H9 (cell line): ENCODE data around the gene ASF1B. TPM values are rescaled to one million over a fixed set of nuclear protein-coding genes. Genes with fewer than 3 reads are reported as not detected.

Experiments used
- DNase-seq: peaks from one replicate; pipeline ENCODE4 v3.0.0-alpha.2; 2017
- H2AFZ ChIP-seq: one replicate; pipeline ENCODE4 v1.6.1; 2013; ENCODE audit warnings: mild to moderate bottlenecking, low read length, control low read depth, moderate library complexity
- H2AK5ac ChIP-seq: 2 replicates; pipeline ENCODE4 v1.6.1; 2013; ENCODE audit warnings: low read length, control low read depth, mixed read lengths; ENCODE audit not compliant: insufficient read length
- H2BK120ac ChIP-seq: one replicate; pipeline ENCODE4 v1.6.1; 2013; ENCODE audit warnings: low read depth, mild to moderate bottlenecking, low read length, control low read depth, inconsistent platforms; ENCODE audit not compliant: poor library complexity, severe bottlenecking
- H2BK12ac ChIP-seq: 2 replicates; pipeline ENCODE4 v1.6.1; 2013; ENCODE audit warnings: low read length, control low read depth, mixed read lengths, low read depth; ENCODE audit not compliant: insufficient read length
- H2BK15ac ChIP-seq: 2 replicates; pipeline ENCODE4 v1.6.1; 2013; ENCODE audit warnings: low read depth, low read length, control low read depth
- H2BK20ac ChIP-seq: one replicate; pipeline ENCODE4 v1.6.1; 2013; ENCODE audit warnings: low read depth, mild to moderate bottlenecking, low read length, control low read depth, inconsistent platforms; ENCODE audit not compliant: poor library complexity, severe bottlenecking
- H2BK5ac ChIP-seq: 2 replicates; pipeline ENCODE4 v1.6.1; 2013; ENCODE audit warnings: low read length, control low read depth, mixed read lengths; ENCODE audit not compliant: insufficient read length
- H3K14ac ChIP-seq: 2 replicates; pipeline ENCODE4 v1.6.1; 2013; ENCODE audit warnings: low read length, control low read depth; ENCODE audit not compliant: insufficient read depth
- H3K18ac ChIP-seq: 2 replicates; pipeline ENCODE4 v1.6.1; 2013; ENCODE audit warnings: low read depth, mild to moderate bottlenecking, mixed read lengths, low read length, control low read depth; ENCODE audit not compliant: insufficient read length
- H3K23ac ChIP-seq: 2 replicates; pipeline ENCODE4 v1.6.1; 2013; ENCODE audit warnings: low read length, control low read depth, mixed read lengths, low read depth; ENCODE audit not compliant: insufficient read length
- H3K23me2 ChIP-seq: 2 replicates; pipeline ENCODE4 v1.6.1; 2013; ENCODE audit warnings: low read depth, mild to moderate bottlenecking, mixed read lengths, low read length, control low read depth; ENCODE audit not compliant: insufficient read length, poor library complexity, severe bottlenecking
- H3K27ac ChIP-seq: 2 replicates; pipeline ENCODE4 v1.5.1; 2013; ENCODE audit warnings: low read length, control low read depth, mixed read lengths, low read depth; ENCODE audit not compliant: insufficient read length
- H3K27me3 ChIP-seq: 2 replicates; pipeline ENCODE4 v1.6.1; 2013; ENCODE audit warnings: low read length, control low read depth, inconsistent platforms; ENCODE audit not compliant: insufficient read depth
- H3K4ac ChIP-seq: 2 replicates; pipeline ENCODE4 v1.6.1; 2013; ENCODE audit warnings: low read depth, mild to moderate bottlenecking, control low read depth, inconsistent platforms, low read length, moderate library complexity
- H3K4me1 ChIP-seq: 2 replicates; pipeline ENCODE4 v1.6.1; 2013; ENCODE audit warnings: low read length, control low read depth, inconsistent platforms; ENCODE audit not compliant: insufficient read depth
- H3K4me2 ChIP-seq: 2 replicates; pipeline ENCODE4 v1.6.1; 2013; ENCODE audit warnings: low read length, control low read depth, mixed read lengths; ENCODE audit not compliant: insufficient read length, insufficient read depth
- H3K56ac ChIP-seq: 2 replicates; pipeline ENCODE4 v1.6.1; 2013; ENCODE audit warnings: low read depth, mild to moderate bottlenecking, mixed read lengths, low read length, control low read depth; ENCODE audit not compliant: insufficient read length
- H3K79me1 ChIP-seq: 2 replicates; pipeline ENCODE4 v1.6.1; 2013; ENCODE audit warnings: low read depth, mild to moderate bottlenecking, moderate library complexity, low read length, control low read depth, inconsistent platforms; ENCODE audit not compliant: insufficient read depth, poor library complexity, severe bottlenecking
- H3K79me2 ChIP-seq: 2 replicates; pipeline ENCODE4 v1.6.1; 2013; ENCODE audit warnings: low read length, control low read depth, inconsistent platforms; ENCODE audit not compliant: insufficient read depth
- H3K9ac ChIP-seq: 2 replicates; pipeline ENCODE4 v1.6.1; 2013; ENCODE audit warnings: low read length, control low read depth, mixed read lengths; ENCODE audit not compliant: insufficient read length; ENCODE audit errors: extremely low read depth
- H3K9me3 ChIP-seq: one replicate; pipeline ENCODE4 v1.6.1; 2013; ENCODE audit warnings: low read depth, low read length, inconsistent platforms; ENCODE audit not compliant: control insufficient read depth
- H3T11ph ChIP-seq: one replicate; pipeline ENCODE4 v1.6.1; 2013; ENCODE audit warnings: mild to moderate bottlenecking, low read length, control low read depth, inconsistent platforms
- H4K20me1 ChIP-seq: one replicate; pipeline ENCODE4 v1.6.1; 2013; ENCODE audit not compliant: control insufficient read depth, insufficient read length, insufficient read depth
- H4K5ac ChIP-seq: 2 replicates; pipeline ENCODE4 v1.6.1; 2013; ENCODE audit warnings: low read depth, mild to moderate bottlenecking, mixed read lengths, low read length, control low read depth; ENCODE audit not compliant: insufficient read length
- H4K8ac ChIP-seq: replicated peaks from 2 replicates; pipeline ENCODE4 v1.6.1; 2013; ENCODE audit warnings: low read length, control low read depth, mixed read lengths, low read depth; ENCODE audit not compliant: insufficient read length
- H4K91ac ChIP-seq: 2 replicates; pipeline ENCODE4 v1.6.1; 2013; ENCODE audit warnings: low read depth, mild to moderate bottlenecking, moderate library complexity, mixed read lengths, low read length, control low read depth; ENCODE audit not compliant: insufficient read length
- H3K27ac Mint-ChIP-seq, 3 experiments: 2 replicates in 2 of 3; 3 replicates in 1 of 3; pipeline ENCODE4 v1.8.0; 2020 to 2021; ENCODE audit warnings: mixed read lengths in 3 of 3, mild to moderate bottlenecking in 1 of 3, moderate library complexity in 1 of 3
- H3K27me3 Mint-ChIP-seq: 2 replicates; pipeline ENCODE4 v1.8.0; 2021; ENCODE audit warnings: low read depth, mild to moderate bottlenecking, moderate library complexity, mixed read lengths
- H3K36me3 Mint-ChIP-seq, 3 experiments: 2 replicates in 2 of 3; 3 replicates in 1 of 3; pipeline ENCODE4 v1.8.0; 2020 to 2021; ENCODE audit warnings: low read depth in 3 of 3, mixed read lengths in 3 of 3; ENCODE audit not compliant: insufficient read depth in 1 of 3
- H3K4me1 Mint-ChIP-seq, 2 experiments: 2 replicates each; pipeline ENCODE4 v1.8.0; 2020; ENCODE audit warnings: mixed read lengths in 2 of 2
- H3K4me3 Mint-ChIP-seq, 2 experiments: 2 replicates in 1 of 2; 3 replicates in 1 of 2; pipeline ENCODE4 v1.8.0; 2020 to 2021; ENCODE audit warnings: mild to moderate bottlenecking in 2 of 2, mixed read lengths in 2 of 2, moderate library complexity in 1 of 2
- H3K9me3 Mint-ChIP-seq, 2 experiments: 2 replicates in 1 of 2; 3 replicates in 1 of 2; pipeline ENCODE4 v1.8.0; 2020; ENCODE audit warnings: mild to moderate bottlenecking in 2 of 2, mixed read lengths in 2 of 2, moderate library complexity in 1 of 2
- CTCF ChIP-seq: fragments of 200-600 bp; sonication (generic); conservative IDR thresholded peaks from 3 replicates; pipeline ENCODE4 v1.8.0; 2021; ENCODE audit warnings: antibody characterized with exemption, mild to moderate bottlenecking
- WGBS: extraction: QIAGEN DNeasy Blood & Tissue Kit; methylation state at CpG from one replicate; pipeline ENCODE4 v1.1.7; 2013; ENCODE audit warnings: missing lambda C conversion rate, low lambda C conversion rate, mixed read lengths; ENCODE audit not compliant: insufficient read length; ENCODE audit errors: extremely low coverage; 5-methylcytosine and 5-hydroxymethylcytosine counted together
- total RNA-seq: library from RNA; stranded (reverse); gene quantifications from 2 replicates; pipeline ENCODE4 v1.2.1, GENCODE V29; 2021

Gene ASF1B
- total RNA-seq, 1 experiment from 2014 or later, result 46.6 TPM

GRCh38 chr19:14168993-14169392, 32.6 kb upstream of the ASF1B start:
- H3K4me2 ChIP-seq, result no peak overlapping the region
- H3K27me3 Mint-ChIP-seq, result no peaks in the 10 kb centered on the region

More at GRCh38 chr19:14168993-14169392, 32.6 kb upstream of the ASF1B start:
- DNase-seq, result no peak
- Histone ChIP-seq H3K14ac (no peak overlapping the region), H3K79me1 (no peaks in the 10 kb centered on the region), H4K5ac (no peak overlapping the region), H3K23me2 (no peaks in the 10 kb centered on the region), H3K27ac (no peak overlapping the region), H2AK5ac (no peak overlapping the region), H2BK20ac (no peak overlapping the region), H2BK15ac (no peak overlapping the region), H3K4me1 (no peaks in the 10 kb centered on the region), H3T11ph (no peak overlapping the region), H4K91ac (no peak overlapping the region), H2BK120ac (no peak overlapping the region), H3K4ac (no peak overlapping the region), H3K79me2 (no peaks in the 10 kb centered on the region), H2BK5ac (no peak overlapping the region), H3K9ac (no peak overlapping the region), H3K27me3 (no peaks in the 10 kb centered on the region), H2BK12ac (no peak overlapping the region), H2AFZ (no peak overlapping the region), H4K8ac (no peak overlapping the region), H3K23ac (no peak overlapping the region), H3K18ac (no peak overlapping the region), H3K56ac (no peak overlapping the region), H3K9me3 (no peaks in the 10 kb centered on the region), H4K20me1 (no peaks in the 10 kb centered on the region)
- no peak overlapping the region for H3K27ac Mint-ChIP-seq
- H3K4me3 Mint-ChIP-seq, result no peak overlapping the region
- H3K4me1 Mint-ChIP-seq, result peaks cover 1 to 32% of the 10 kb centered on the region in 2 experiments; a peak in 3 of 4 replicates
- no peak for TF ChIP-seq CTCF
- WGBS, result no CpG with 5 or more reads among the region's 12 CpGs
- H3K36me3 Mint-ChIP-seq, result peaks cover 45 to 61% (median 58%) of the 10 kb centered on the region in 3 experiments; a peak in 6 of 7 replicates
- H3K9me3 Mint-ChIP-seq, result no peaks in the 10 kb centered on the region; a peak in 1 of 5 replicates
